ENCODE results near the gene KMT5C.

Gene KMT5C

GRCh38 chr19:55347442-55348009, 7.8 kb downstream of the KMT5C start:
- no peak for DNase-seq (ENCODE audit: low read depth)

- DNase-seq (ENCODE audit: low read depth): no peak
Observed at GRCh38 chr19:55348317-55349034, 8.8 kb downstream of the KMT5C start.

- no peak for DNase-seq (ENCODE audit: low read depth)
Observed at GRCh38 chr19:55350620-55351315, 11.1 kb downstream of the KMT5C start.

- no peak for DNase-seq (ENCODE audit: low read depth)
Observed at GRCh38 chr19:55352040-55352439, 12.4 kb downstream of the KMT5C start.

DNA sequence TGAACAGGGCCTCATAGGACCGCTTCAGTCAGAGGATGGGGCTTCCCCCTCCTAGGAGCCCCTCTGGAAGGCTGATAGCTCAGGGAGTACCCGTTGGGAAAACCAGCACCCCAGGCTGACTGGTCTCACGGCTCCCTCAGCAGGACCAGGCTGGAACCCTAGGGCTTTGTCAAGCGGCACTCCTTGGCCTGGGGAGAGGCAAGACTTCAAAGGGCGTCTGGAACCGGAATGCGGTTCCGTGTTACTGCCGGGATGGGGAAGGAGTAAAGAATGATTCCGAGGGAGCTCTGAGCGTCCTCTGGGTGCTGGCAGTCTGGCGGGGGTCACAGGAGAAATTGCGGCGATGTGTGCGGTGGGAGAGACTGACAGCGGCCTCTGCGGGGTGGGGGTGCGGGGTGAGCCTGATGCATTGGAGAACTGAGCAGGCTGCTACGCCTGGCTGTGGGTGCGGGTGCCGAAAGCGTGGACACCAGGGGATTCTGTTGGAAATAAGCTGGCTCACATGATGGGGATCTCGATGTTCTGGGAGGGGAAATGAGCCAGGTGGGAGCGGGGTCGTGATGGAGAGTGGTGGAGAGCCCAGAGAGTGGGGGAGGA, 13.0 kb downstream of the KMT5C start:
- no peak for DNase-seq (ENCODE audit: low read depth)

DNA sequence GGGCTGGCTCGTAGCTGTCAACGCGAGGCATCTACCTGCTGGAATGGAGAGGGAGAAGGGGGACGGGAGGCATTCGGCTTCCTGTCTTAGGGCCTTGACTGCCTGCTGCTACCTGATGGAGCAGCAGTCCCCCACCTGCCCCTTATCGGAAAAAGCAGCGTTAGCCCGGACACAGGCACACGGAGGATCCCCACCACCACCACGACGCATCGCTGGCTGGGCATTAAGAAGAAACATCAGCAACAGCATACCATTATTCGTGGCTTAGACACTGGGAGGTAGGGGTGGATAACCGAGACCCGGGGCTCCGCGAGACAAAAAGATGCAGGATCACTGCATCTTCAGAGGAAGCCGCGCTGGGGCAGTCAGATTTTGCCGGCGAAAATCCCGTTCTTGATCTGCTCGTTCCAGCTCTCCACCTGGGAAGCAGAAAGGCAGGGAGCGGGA, 13.7 kb downstream of the KMT5C start:
- DNase-seq (ENCODE audit: low read depth): no peak

- DNase-seq (ENCODE audit: low read depth): no peak
Observed at GRCh38 chr19:55353803-55354697, 14.4 kb downstream of the KMT5C start.

- DNase-seq (ENCODE audit: low read depth): no peak
Observed at GRCh38 chr19:55354698-55355212, 15.1 kb downstream of the KMT5C start, which contains the start of gene COX6B2. COX6B2 (minus strand) TSS chr19:55354719; CDS start chr19:55354521, 198 bp downstream.

DNA sequence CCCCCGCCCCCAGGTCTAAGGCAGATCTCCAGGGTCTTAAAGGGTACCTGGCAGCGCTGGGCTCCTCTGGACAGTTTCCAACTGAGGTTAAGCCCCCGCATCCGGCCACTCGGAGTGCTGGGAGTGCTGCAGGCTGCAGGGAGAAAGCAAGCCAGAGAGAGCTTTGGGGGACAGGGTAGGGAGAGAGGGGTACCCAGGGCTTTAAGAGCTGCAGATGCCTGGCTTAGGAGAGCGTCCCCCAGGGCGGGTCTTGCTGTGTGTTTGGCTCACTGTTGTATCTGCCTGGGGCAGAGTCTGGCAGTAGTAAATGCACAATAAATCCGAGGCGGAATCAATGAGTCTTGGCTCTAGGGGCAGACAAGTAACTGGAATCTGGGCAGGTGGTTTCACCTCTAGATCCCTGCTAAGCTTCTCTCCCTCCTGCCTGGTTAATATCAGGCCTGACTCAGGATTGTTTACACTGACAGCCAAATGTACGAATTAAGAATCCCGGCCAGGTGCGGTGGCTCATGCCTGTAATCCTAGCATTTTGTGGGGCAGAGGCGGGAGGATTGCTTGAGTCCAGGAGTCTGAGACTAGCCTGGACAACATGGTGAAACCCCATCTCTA, 15.6 kb downstream of the KMT5C start:
- no peak for DNase-seq (ENCODE audit: low read depth)

DNA sequence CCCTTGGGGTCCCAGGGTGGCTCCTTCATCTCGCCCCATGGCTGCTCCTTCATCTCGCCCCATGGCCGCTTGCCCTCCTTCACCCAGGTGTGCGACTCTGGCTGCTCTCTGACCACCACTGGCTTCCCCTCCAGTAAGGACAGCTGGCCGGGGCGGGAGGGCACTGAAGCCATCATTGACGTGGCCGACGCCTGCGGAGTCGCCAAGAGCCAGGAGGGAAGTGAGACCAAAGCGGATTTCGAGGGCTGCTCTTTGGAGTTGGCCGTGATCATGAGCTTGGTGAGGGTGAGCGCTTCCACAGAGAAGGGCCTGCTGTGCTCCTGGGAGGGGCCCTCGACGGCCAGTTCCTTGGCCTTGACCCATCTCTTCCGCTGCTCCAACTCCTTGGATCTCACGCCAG, 18.8 kb downstream of the KMT5C start:
- DNase-seq (ENCODE audit: low read depth): no peak

- no peak for DNase-seq (ENCODE audit: low read depth)
Observed at GRCh38 chr19:55358943-55359908, 19.6 kb downstream of the KMT5C start.

- no peak for DNase-seq (ENCODE audit: low read depth)
Observed at GRCh38 chr19:55360902-55361301, 21.2 kb downstream of the KMT5C start.

DNA sequence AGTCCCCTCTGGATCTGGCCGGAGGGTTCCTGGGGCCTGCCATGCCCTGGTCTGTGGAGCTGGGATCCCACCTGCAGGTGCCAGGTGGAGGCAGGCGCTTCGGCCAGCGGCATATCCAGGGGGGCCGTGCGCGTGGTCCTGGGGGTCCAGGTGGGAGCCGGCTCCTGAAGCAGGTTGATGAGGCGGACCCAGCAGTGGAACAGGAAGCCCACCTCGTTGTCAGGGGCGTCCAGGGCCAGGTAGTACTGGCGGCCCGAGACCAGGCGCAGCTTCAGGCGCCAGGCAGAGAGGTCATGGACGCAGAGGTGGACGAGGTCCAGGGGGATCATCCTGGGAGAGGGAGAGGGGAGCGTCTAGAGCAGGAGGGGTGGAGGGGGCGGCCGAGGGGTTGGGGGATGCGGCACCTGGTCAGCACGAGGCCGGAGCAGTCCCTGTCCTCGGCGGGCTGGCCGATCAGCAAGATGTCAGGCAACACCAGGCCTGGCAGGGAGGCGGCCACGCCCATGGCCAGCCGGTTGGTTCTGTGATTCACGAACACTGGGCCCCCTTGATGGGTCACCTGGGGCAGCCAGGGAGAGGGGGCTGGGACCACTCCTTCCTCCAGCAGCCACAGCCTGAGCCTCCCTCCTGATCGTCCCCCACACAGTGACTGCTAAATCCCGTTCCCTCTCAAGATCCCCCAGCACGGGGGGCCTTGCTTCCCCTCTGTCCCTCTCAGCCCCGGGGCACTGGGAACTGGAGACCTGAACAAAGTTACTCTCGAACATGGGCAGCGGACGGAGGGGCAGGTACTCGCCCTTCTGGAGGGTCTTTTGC, 22.7 kb downstream of the KMT5C start:
- DNase-seq (ENCODE audit: low read depth): no peak

DNA sequence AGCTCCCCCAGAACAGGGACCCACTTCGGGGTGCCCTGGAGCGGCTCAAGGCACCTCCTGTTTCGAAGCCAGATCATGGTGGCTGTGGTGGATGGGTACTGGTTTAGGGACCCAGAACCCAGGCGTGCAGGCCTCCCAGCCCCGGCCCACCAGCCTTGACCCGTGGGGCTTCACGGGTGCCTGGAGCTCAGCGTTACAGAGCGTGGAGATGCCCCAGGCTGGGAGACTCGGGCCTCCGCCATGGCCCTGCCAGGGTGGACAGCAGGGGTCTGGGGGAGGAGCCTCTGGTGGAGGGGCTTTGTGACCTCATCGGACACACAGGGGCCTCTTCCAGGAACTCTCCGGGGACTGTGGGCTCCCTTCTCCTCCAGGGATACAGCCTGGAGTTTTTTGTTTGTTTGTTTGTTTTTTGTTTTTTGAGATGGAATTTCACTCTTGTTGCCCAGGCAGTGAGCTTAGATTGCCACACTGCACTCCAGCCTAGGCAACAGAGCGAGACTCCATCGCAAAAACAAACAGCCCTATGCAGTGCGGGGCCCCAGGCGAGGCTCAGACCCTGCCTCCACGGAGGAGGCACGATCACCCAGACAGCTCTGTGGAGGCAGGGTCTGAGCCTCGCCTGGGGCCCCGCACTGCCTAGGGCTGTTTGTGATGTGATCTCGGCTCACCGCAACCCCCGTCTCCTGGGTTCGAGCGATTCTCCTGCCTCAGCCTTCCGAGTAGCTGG, 23.5 kb downstream of the KMT5C start, which contains the start of gene GARIN5B:
Gene GARIN5B, minus strand, starts transcription at position 271 of the 727 bp plus-strand sequence. Its CDS starts 194 bp downstream, at position 77.
- DNase-seq (ENCODE audit: low read depth): no peak

GRCh38 chr19:55365245-55365644, 25.6 kb downstream of the KMT5C start:
- DNase-seq (ENCODE audit: low read depth): no peak

- no peak for DNase-seq (ENCODE audit: low read depth)
Observed at GRCh38 chr19:55365964-55366363, 26.3 kb downstream of the KMT5C start.

- no peak for DNase-seq (ENCODE audit: low read depth)
Observed at GRCh38 chr19:55366790-55367189, 27.1 kb downstream of the KMT5C start.

GRCh38 chr19:55368106-55368505, 28.4 kb downstream of the KMT5C start:
- no peak for DNase-seq (ENCODE audit: low read depth)

All from GM04503 (cell line).